Caco-2 (cell line): ENCODE results near the gene HES4. TPM values are rescaled to one million over a fixed set of nuclear protein-coding genes. Genes with fewer than 3 reads are reported as not detected.

Source experiments
- BruUV-seq: library from RNA; stranded (reverse); fragments of 400-500 nt; replicated peaks from 2 replicates; lab custom pipeline; 2021; lab: Mats Ljungman, UMichigan
- CTCF ChIA-PET: fragments of 300-600 bp; sonication (Branson Sonifier 250); formaldehyde crosslinking; loops from one replicate; lab custom pipeline; 2022; ENCODE audit warnings: antibody characterized with exemption; lab: Charles Lee
- POLR2A ChIA-PET: fragments of 300-600 bp; sonication (Branson Sonifier 250); formaldehyde crosslinking; loops from one replicate; lab custom pipeline; 2022; ENCODE audit warnings: antibody characterized with exemption; lab: Charles Lee
- DNase-seq, 2 experiments: peaks; one replicate each; pipeline versions ENCODE4 v3.0.0 to v3.0.0-alpha.2; 2020 to 2022
- H3K27me3 ChIP-seq: replicated peaks from 2 replicates; pipeline ENCODE4 v1.6.0; 2011; ENCODE audit warnings: low read length; ENCODE audit not compliant: control insufficient read depth, insufficient read depth
- H3K36me3 ChIP-seq: 2 replicates; pipeline ENCODE4 v1.5.1; 2011; ENCODE audit warnings: low read length; ENCODE audit not compliant: control insufficient read depth, insufficient read depth
- H3K4me1 ChIP-seq: fragments of 250-450 bp; sonication (Bioruptor Pico); 2 replicates; pipeline ENCODE4 v1.5.1; 2020; ENCODE audit warnings: mild to moderate bottlenecking
- H3K4me3 ChIP-seq: 2 replicates; pipeline ENCODE4 v1.5.1; 2011; ENCODE audit warnings: low read depth, mild to moderate bottlenecking, control low read depth, low read length
- H3K9me3 ChIP-seq: fragments of 250-450 bp; sonication (Bioruptor Pico); 2 replicates; pipeline ENCODE4 v1.5.1; 2020; ENCODE audit warnings: mild to moderate bottlenecking, moderate library complexity
- H3K27ac Mint-ChIP-seq: one replicate; pipeline ENCODE4 v1.8.0; 2022; ENCODE audit warnings: mixed read lengths; ENCODE audit not compliant: unreplicated experiment
- H3K27me3 Mint-ChIP-seq: one replicate; pipeline ENCODE4 v1.8.0; 2022; ENCODE audit warnings: mixed read lengths; ENCODE audit not compliant: insufficient read depth, unreplicated experiment
- H3K36me3 Mint-ChIP-seq: one replicate; pipeline ENCODE4 v1.8.0; 2022; ENCODE audit warnings: mild to moderate bottlenecking, mixed read lengths; ENCODE audit not compliant: insufficient read depth, unreplicated experiment
- H3K4me1 Mint-ChIP-seq: one replicate; pipeline ENCODE4 v1.8.0; 2022; ENCODE audit warnings: low read depth, mixed read lengths; ENCODE audit not compliant: unreplicated experiment
- H3K4me3 Mint-ChIP-seq: one replicate; pipeline ENCODE4 v1.8.0; 2022; ENCODE audit warnings: mild to moderate bottlenecking, moderate library complexity, mixed read lengths; ENCODE audit not compliant: unreplicated experiment
- H3K9me3 Mint-ChIP-seq: one replicate; pipeline ENCODE4 v1.8.0; 2022; ENCODE audit warnings: mixed read lengths; ENCODE audit not compliant: unreplicated experiment
- CTCF ChIP-seq, 2 experiments: fragments of 200-600 bp in 1 of 2; IDR thresholded peaks; 1 replicate in 1 of 2; 2 replicates in 1 of 2; pipeline versions ENCODE4 v1.5.1 to v1.8.0; 2011 to 2022; ENCODE audit warnings: antibody characterized with exemption in 1 of 2, control low read depth in 1 of 2, inconsistent platforms in 1 of 2, low read depth in 1 of 2, low read length in 1 of 2, mild to moderate bottlenecking in 1 of 2, moderate library complexity in 1 of 2; ENCODE audit not compliant: insufficient read depth in 1 of 2, severe bottlenecking in 1 of 2, unreplicated experiment in 1 of 2
- intact Hi-C: fragments of 100-400 bp; cut with micrococcal nuclease; formaldehyde crosslinking; loops from one replicate; pipeline ENCODE4 v1.10.0; 2022; ENCODE audit not compliant: unreplicated experiment
- total RNA-seq: library from RNA; stranded (reverse); gene quantifications from 2 replicates; pipeline ENCODE4 v1.2.3, GENCODE V29; 2022

The HES4 gene
- total RNA-seq, 1 experiment from 2014 or later, result 53.8 TPM

GRCh38 chr1:1038694-1039093 is 38.8 kb upstream of the HES4 start:
- Histone ChIP-seq H3K36me3 (no peaks in the 10 kb centered on the region; the same call in none of the 2 replicates), H3K27me3 (no peaks in the 10 kb centered on the region), H3K9me3 (no peaks in the 10 kb centered on the region), H3K4me1 (peaks cover 18% of the 10 kb centered on the region), H3K4me3 (no peak overlapping the region)
- intact Hi-C loops, result loop anchor here (2.0 kb wide), 1 partner anchor 20 kb away; no protein-coding TSS in a partner anchor
- BruUV-seq, result no TSS peak
- DNase-seq, result no peak
- Mint-ChIP-seq H3K27me3 (no peaks in the 10 kb centered on the region), H3K4me1 (no peaks in the 10 kb centered on the region), H3K9me3 (no peaks in the 10 kb centered on the region), H3K27ac (peak overlapping the region; percentile 36), H3K36me3 (peaks cover 42% of the 10 kb centered on the region), H3K4me3 (no peak overlapping the region)
- ChIA-PET POLR2A (no interaction called here), CTCF (no interaction called here)
- no peak for TF ChIP-seq CTCF (IDR thresholded peaks at IDR 0.05; ENCODE audit: insufficient read depth in 1 of 2, low read depth in 1 of 2, low read length in 1 of 2, severe bottlenecking in 1 of 2, unreplicated experiment in 1 of 2)

GRCh38 chr1:1037366-1038327 is 37.8 kb upstream of the HES4 start:
- POLR2A ChIA-PET, result no interaction called here
- H3K27ac Mint-ChIP-seq, result peak overlapping the region; percentile 36

More at GRCh38 chr1:1037366-1038327, 37.8 kb upstream of the HES4 start:
- CTCF ChIA-PET, result interaction anchor here (0.5 to 1.0 kb wide), 3 partner anchors 18 to 61 kb away, joined by 3 to 5 read pairs (median 3); no protein-coding TSS in a partner anchor
- Histone ChIP-seq H3K4me1 (peaks cover 18% of the 10 kb centered on the region), H3K4me3 (no peak overlapping the region), H3K27me3 (no peaks in the 10 kb centered on the region), H3K36me3 (no peaks in the 10 kb centered on the region; the same call in none of the 2 replicates), H3K9me3 (no peaks in the 10 kb centered on the region)
- TF ChIP-seq CTCF (IDR thresholded peaks at IDR 0.05; ENCODE audit: insufficient read depth in 1 of 2, low read depth in 1 of 2, low read length in 1 of 2, severe bottlenecking in 1 of 2, unreplicated experiment in 1 of 2), result no peak
- H3K9me3 Mint-ChIP-seq, result no peaks in the 10 kb centered on the region
- H3K36me3 Mint-ChIP-seq, result peaks cover 36% of the 10 kb centered on the region
- BruUV-seq, result no TSS peak
- H3K27me3 Mint-ChIP-seq, result no peaks in the 10 kb centered on the region
- peak; percentile 47 to 58 for DNase-seq
- H3K4me1 Mint-ChIP-seq, result no peaks in the 10 kb centered on the region
- H3K4me3 Mint-ChIP-seq, result no peak overlapping the region
- intact Hi-C loops, result loop anchor here (2.0 kb wide), 1 partner anchor 21 kb away; no protein-coding TSS in a partner anchor
